ENCODE measurements around the gene FSTL3.

FSTL3 gene

GRCh38 chr19:641702-642101 lies 34.5 kb upstream of the FSTL3 start:
- Mint-ChIP-seq H3K36me3 (no peaks in the 10 kb centered on the region), H3K4me1 (ENCODE audit: low read depth) (peaks cover 7% of the 10 kb centered on the region)

GRCh38 chr19:642767-643727 lies 33.1 kb upstream of the FSTL3 start:
- H3K9me3 Mint-ChIP-seq (ENCODE audit: low read depth) = no peaks in the 10 kb centered on the region
- no peaks in the 10 kb centered on the region for H3K27me3 Mint-ChIP-seq
- H3K4me1 Mint-ChIP-seq (ENCODE audit: low read depth) = peaks cover 7% of the 10 kb centered on the region
- H3K36me3 Mint-ChIP-seq = no peaks in the 10 kb centered on the region
- H3K4me3 Mint-ChIP-seq = no peak overlapping the region
- H3K27ac Mint-ChIP-seq = no peak overlapping the region

More at GRCh38 chr19:641702-642101, 34.5 kb upstream of the FSTL3 start:
- H3K27ac Mint-ChIP-seq = no peak overlapping the region
- H3K4me3 Mint-ChIP-seq = no peak overlapping the region
- H3K9me3 Mint-ChIP-seq (ENCODE audit: low read depth) = no peaks in the 10 kb centered on the region
- no peaks in the 10 kb centered on the region for H3K27me3 Mint-ChIP-seq

- H3K27ac Mint-ChIP-seq = no peak overlapping the region
- H3K36me3 Mint-ChIP-seq = no peaks in the 10 kb centered on the region
- H3K27me3 Mint-ChIP-seq = no peaks in the 10 kb centered on the region
- H3K9me3 Mint-ChIP-seq (ENCODE audit: low read depth) = no peaks in the 10 kb centered on the region
- no peak overlapping the region for H3K4me3 Mint-ChIP-seq
- peaks cover 7% of the 10 kb centered on the region for H3K4me1 Mint-ChIP-seq (ENCODE audit: low read depth)
Measured at GRCh38 chr19:643736-644135, 32.5 kb upstream of the FSTL3 start.

- H3K27ac Mint-ChIP-seq = no peak overlapping the region
- H3K27me3 Mint-ChIP-seq = no peaks in the 10 kb centered on the region
- H3K4me1 Mint-ChIP-seq (ENCODE audit: low read depth) = peaks cover 3% of the 10 kb centered on the region
- H3K36me3 Mint-ChIP-seq = no peaks in the 10 kb centered on the region
- no peak overlapping the region for H3K4me3 Mint-ChIP-seq
- no peaks in the 10 kb centered on the region for H3K9me3 Mint-ChIP-seq (ENCODE audit: low read depth)
Measured at GRCh38 chr19:644363-644762, 31.8 kb upstream of the FSTL3 start.

GRCh38 chr19:644789-645188 lies 31.4 kb upstream of the FSTL3 start:
- Mint-ChIP-seq H3K9me3 (ENCODE audit: low read depth) (no peaks in the 10 kb centered on the region), H3K4me3 (no peak overlapping the region), H3K36me3 (no peaks in the 10 kb centered on the region), H3K27me3 (no peaks in the 10 kb centered on the region), H3K4me1 (ENCODE audit: low read depth) (peaks cover 2% of the 10 kb centered on the region), H3K27ac (no peak overlapping the region)

GRCh38 chr19:645912-646778 lies 30.0 kb upstream of the FSTL3 start:
- Mint-ChIP-seq H3K27me3 (no peaks in the 10 kb centered on the region), H3K9me3 (ENCODE audit: low read depth) (no peaks in the 10 kb centered on the region), H3K4me1 (ENCODE audit: low read depth) (no peaks in the 10 kb centered on the region), H3K27ac (no peak overlapping the region), H3K36me3 (no peaks in the 10 kb centered on the region), H3K4me3 (no peak overlapping the region)

- Mint-ChIP-seq H3K9me3 (ENCODE audit: low read depth) (no peaks in the 10 kb centered on the region), H3K27me3 (no peaks in the 10 kb centered on the region), H3K4me3 (no peak overlapping the region), H3K36me3 (no peaks in the 10 kb centered on the region), H3K4me1 (ENCODE audit: low read depth) (no peaks in the 10 kb centered on the region), H3K27ac (no peak overlapping the region)
Measured at GRCh38 chr19:646779-647565, 29.2 kb upstream of the FSTL3 start.

- no peaks in the 10 kb centered on the region for H3K36me3 Mint-ChIP-seq
- H3K4me3 Mint-ChIP-seq = no peak overlapping the region
- H3K27me3 Mint-ChIP-seq = no peaks in the 10 kb centered on the region
- no peak overlapping the region for H3K27ac Mint-ChIP-seq
- no peaks in the 10 kb centered on the region for H3K4me1 Mint-ChIP-seq (ENCODE audit: low read depth)
- H3K9me3 Mint-ChIP-seq (ENCODE audit: low read depth) = no peaks in the 10 kb centered on the region
Measured at GRCh38 chr19:647566-648284, 28.5 kb upstream of the FSTL3 start.

GRCh38 chr19:648305-648704 lies 27.9 kb upstream of the FSTL3 start:
- H3K27ac Mint-ChIP-seq = no peak overlapping the region
- H3K4me1 Mint-ChIP-seq (ENCODE audit: low read depth) = no peaks in the 10 kb centered on the region
- H3K27me3 Mint-ChIP-seq = no peaks in the 10 kb centered on the region
- H3K9me3 Mint-ChIP-seq (ENCODE audit: low read depth) = no peaks in the 10 kb centered on the region
- no peak overlapping the region for H3K4me3 Mint-ChIP-seq
- H3K36me3 Mint-ChIP-seq = no peaks in the 10 kb centered on the region

GRCh38 chr19:648904-649801 lies 27.0 kb upstream of the FSTL3 start:
- H3K27ac Mint-ChIP-seq = no peak overlapping the region
- no peak overlapping the region for H3K4me3 Mint-ChIP-seq
- H3K4me1 Mint-ChIP-seq (ENCODE audit: low read depth) = peaks cover 3% of the 10 kb centered on the region
- H3K9me3 Mint-ChIP-seq (ENCODE audit: low read depth) = no peaks in the 10 kb centered on the region
- H3K36me3 Mint-ChIP-seq = no peaks in the 10 kb centered on the region
- H3K27me3 Mint-ChIP-seq = no peaks in the 10 kb centered on the region

- H3K27ac Mint-ChIP-seq = no peak overlapping the region
- H3K4me3 Mint-ChIP-seq = no peak overlapping the region
- peaks cover 4% of the 10 kb centered on the region for H3K4me1 Mint-ChIP-seq (ENCODE audit: low read depth)
- H3K9me3 Mint-ChIP-seq (ENCODE audit: low read depth) = no peaks in the 10 kb centered on the region
- no peaks in the 10 kb centered on the region for H3K36me3 Mint-ChIP-seq
- H3K27me3 Mint-ChIP-seq = no peaks in the 10 kb centered on the region
Measured at GRCh38 chr19:650121-650520, 26.1 kb upstream of the FSTL3 start.

GRCh38 chr19:651114-651818 lies 24.9 kb upstream of the FSTL3 start:
- Mint-ChIP-seq H3K4me1 (ENCODE audit: low read depth) (peaks cover 16% of the 10 kb centered on the region), H3K27ac (no peak overlapping the region), H3K9me3 (ENCODE audit: low read depth) (no peaks in the 10 kb centered on the region), H3K36me3 (no peaks in the 10 kb centered on the region), H3K4me3 (no peak overlapping the region), H3K27me3 (no peaks in the 10 kb centered on the region)

GRCh38 chr19:651991-652390 lies 24.2 kb upstream of the FSTL3 start:
- Mint-ChIP-seq H3K36me3 (no peaks in the 10 kb centered on the region), H3K27ac (no peak overlapping the region), H3K27me3 (no peaks in the 10 kb centered on the region)

More at GRCh38 chr19:651991-652390, 24.2 kb upstream of the FSTL3 start:
- H3K4me3 Mint-ChIP-seq = no peak overlapping the region
- peaks cover 18% of the 10 kb centered on the region for H3K4me1 Mint-ChIP-seq (ENCODE audit: low read depth)
- no peaks in the 10 kb centered on the region for H3K9me3 Mint-ChIP-seq (ENCODE audit: low read depth)

All from activated naive CD8-positive, alpha-beta T cell (primary cell).